ENCODE results near the gene WSB1. TPM values are rescaled to one million over a fixed set of nuclear protein-coding genes. Genes with fewer than 3 reads are reported as not detected.

WSB1 gene
- total RNA-seq, 1 experiment from 2014 or later, result 35.1 TPM

DNA sequence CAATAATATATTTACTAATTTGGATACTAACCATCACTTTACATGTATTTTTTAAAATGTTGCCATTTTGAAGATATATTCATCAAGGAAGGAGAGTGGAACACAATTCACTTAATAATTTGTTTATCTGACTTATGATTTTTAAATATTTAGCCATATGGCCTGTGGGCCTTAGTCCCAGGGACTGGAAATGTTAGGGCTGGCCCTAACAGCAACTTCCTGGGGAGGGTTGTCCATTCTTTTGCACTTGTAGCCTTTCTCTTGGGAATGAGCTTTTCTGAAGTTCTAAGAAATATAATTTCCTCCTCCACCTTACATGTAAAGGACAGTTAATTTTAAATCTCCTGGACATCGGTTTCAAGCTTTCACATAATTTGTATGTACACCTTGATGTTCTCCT, 27.7 kb upstream of the WSB1 start:
- H4K20me1 ChIP-seq (ENCODE audit: low read length), result no peaks in the 10 kb centered on the region
- ATAC-seq (no peak), DNase-seq (no peak)
- TF ChIP-seq EZH2phosphoT487 (IDR thresholded peaks at IDR 0.05; ENCODE audit: borderline replicate concordance, low read length) (no peak), EZH2 (IDR thresholded peaks at IDR 0.05; ENCODE audit: low read length, unreplicated experiment) (no peak)
- TF ChIP-seq, protein P1, sequence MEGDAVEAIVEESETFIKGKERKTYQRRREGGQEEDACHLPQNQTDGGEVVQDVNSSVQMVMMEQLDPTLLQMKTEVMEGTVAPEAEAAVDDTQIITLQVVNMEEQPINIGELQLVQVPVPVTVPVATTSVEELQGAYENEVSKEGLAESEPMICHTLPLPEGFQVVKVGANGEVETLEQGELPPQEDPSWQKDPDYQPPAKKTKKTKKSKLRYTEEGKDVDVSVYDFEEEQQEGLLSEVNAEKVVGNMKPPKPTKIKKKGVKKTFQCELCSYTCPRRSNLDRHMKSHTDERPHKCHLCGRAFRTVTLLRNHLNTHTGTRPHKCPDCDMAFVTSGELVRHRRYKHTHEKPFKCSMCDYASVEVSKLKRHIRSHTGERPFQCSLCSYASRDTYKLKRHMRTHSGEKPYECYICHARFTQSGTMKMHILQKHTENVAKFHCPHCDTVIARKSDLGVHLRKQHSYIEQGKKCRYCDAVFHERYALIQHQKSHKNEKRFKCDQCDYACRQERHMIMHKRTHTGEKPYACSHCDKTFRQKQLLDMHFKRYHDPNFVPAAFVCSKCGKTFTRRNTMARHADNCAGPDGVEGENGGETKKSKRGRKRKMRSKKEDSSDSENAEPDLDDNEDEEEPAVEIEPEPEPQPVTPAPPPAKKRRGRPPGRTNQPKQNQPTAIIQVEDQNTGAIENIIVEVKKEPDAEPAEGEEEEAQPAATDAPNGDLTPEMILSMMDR (conservative IDR thresholded peaks at IDR 0.05; ENCODE audit: low read depth, low read length), result no peak
- no TSS peak for BruUV-seq (replicated peaks)
- no peaks in the 10 kb centered on the region for H3K79me2 ChIP-seq (ENCODE audit: low read length)
- H3K27me3 ChIP-seq (ENCODE audit: low read length), result no peaks in the 10 kb centered on the region
- no peaks in the 10 kb centered on the region for H3K9me2 ChIP-seq (replicated peaks; ENCODE audit: low read length)
- H3K4me3 ChIP-seq (ENCODE audit: low read length), result no peak overlapping the region
- no peaks in the 10 kb centered on the region for H3K9me3 ChIP-seq (ENCODE audit: low read length)
- H3K9ac ChIP-seq (ENCODE audit: low read length), result no peak overlapping the region
- no peaks in the 10 kb centered on the region for H3K36me3 ChIP-seq (ENCODE audit: low read depth, low read length)
- no peaks in the 10 kb centered on the region for H3K4me1 ChIP-seq (ENCODE audit: insufficient read depth, low read length)
- no peak overlapping the region for H3K27ac ChIP-seq (ENCODE audit: low read length)
- H3K4me2 ChIP-seq (ENCODE audit: low read length), result no peak overlapping the region
- ChIA-PET CTCF (no interaction called here), POLR2A (ENCODE audit: unreplicated experiment) (no interaction called here)
- H2AFZ ChIP-seq (ENCODE audit: low read length), result no peak overlapping the region
- H3F3A ChIP-seq (ENCODE audit: low read length, unreplicated experiment), result no peaks in the 10 kb centered on the region
- intact Hi-C loops (cut with micrococcal nuclease), result no loop called here

DNA sequence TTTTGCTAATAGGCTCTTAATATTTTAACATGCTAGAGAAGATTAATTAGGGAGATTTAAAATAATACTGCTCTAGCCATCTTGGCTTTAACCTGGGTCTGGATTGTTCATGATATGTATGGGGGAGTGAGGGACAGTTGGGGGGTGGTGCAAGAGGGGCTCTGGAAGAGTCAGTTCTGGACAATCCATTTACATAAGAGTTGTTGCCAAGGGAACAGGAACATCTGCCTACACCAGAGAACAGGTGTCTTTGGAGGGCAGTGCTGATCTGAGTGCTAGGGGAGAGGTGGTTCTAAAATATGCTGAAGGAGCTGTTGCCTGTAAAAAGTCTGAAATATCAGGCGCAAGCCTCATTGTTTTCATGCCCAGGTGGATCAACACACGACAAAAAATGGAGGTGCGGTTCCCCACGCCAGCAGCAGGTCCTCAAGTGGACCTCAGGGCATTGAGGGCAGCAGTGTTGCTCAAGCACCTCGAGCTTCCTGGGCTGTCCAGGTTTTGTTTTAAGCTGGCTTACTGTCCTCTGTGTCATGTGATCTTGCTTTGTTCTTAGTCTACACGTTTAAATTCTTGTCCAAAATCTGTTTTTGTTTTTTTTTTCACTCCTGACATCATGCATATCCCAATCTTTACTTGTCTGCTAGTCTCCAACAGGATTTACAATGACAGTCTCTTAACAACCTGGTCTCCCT, 25.4 kb upstream of the WSB1 start:
- intact Hi-C loops (cut with micrococcal nuclease), result no loop called here
- no peaks in the 10 kb centered on the region for H3K27me3 ChIP-seq (ENCODE audit: low read length)
- H3K4me3 ChIP-seq (ENCODE audit: low read length), result no peak overlapping the region
- no peak for DNase-seq
- no peaks in the 10 kb centered on the region for H4K20me1 ChIP-seq (ENCODE audit: low read length)
- ATAC-seq, result no peak
- no peaks in the 10 kb centered on the region for H3F3A ChIP-seq (ENCODE audit: low read length, unreplicated experiment)
- H3K27ac ChIP-seq (ENCODE audit: low read length), result no peak overlapping the region
- H3K4me1 ChIP-seq (ENCODE audit: insufficient read depth, low read length), result no peaks in the 10 kb centered on the region
- no peak overlapping the region for H2AFZ ChIP-seq (ENCODE audit: low read length)
- ChIA-PET POLR2A (ENCODE audit: unreplicated experiment) (no interaction called here), CTCF (no interaction called here)
- no peaks in the 10 kb centered on the region for H3K36me3 ChIP-seq (ENCODE audit: low read depth, low read length)
- H3K9me2 ChIP-seq (replicated peaks; ENCODE audit: low read length), result no peaks in the 10 kb centered on the region
- TF ChIP-seq, protein P1 (conservative IDR thresholded peaks at IDR 0.05; ENCODE audit: low read depth, low read length), result no peak
- no peak for TF ChIP-seq EZH2phosphoT487 (IDR thresholded peaks at IDR 0.05; ENCODE audit: borderline replicate concordance, low read length)
- TF ChIP-seq EZH2 (IDR thresholded peaks at IDR 0.05; ENCODE audit: low read length, unreplicated experiment), result no peak
- BruUV-seq (replicated peaks), result no TSS peak
- no peaks in the 10 kb centered on the region for H3K9me3 ChIP-seq (ENCODE audit: low read length)
- no peak overlapping the region for H3K9ac ChIP-seq (ENCODE audit: low read length)
- no peak overlapping the region for H3K4me2 ChIP-seq (ENCODE audit: low read length)
- H3K79me2 ChIP-seq (ENCODE audit: low read length), result no peaks in the 10 kb centered on the region

DNA sequence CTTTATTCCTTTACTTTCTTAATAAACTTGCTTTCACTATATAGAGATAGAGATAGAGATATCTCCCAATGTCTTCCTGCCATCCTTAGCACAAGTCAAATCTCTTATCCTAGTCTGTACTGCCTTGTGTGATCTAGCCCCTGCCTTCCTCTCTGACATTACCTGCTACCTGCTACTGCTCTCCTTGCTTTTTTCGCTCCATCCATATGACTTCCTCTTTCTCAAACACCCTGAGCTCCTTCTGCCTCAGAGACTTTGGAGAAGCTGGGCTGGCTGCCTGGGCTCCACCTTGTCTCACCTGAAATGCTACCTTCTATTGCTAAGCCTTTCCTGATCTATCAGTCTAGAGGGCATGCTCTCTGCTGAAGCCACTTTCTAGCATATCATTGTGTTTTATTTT, 24.7 kb upstream of the WSB1 start:
- H3K9ac ChIP-seq (ENCODE audit: low read length), result no peak overlapping the region
- H3K27ac ChIP-seq (ENCODE audit: low read length), result no peak overlapping the region
- no peak for DNase-seq
- H3K4me2 ChIP-seq (ENCODE audit: low read length), result no peak overlapping the region
- H3K4me3 ChIP-seq (ENCODE audit: low read length), result no peak overlapping the region
- POLR2A ChIA-PET (ENCODE audit: unreplicated experiment), result no interaction called here
- H3K9me2 ChIP-seq (replicated peaks; ENCODE audit: low read length), result no peaks in the 10 kb centered on the region
- H3K79me2 ChIP-seq (ENCODE audit: low read length), result no peaks in the 10 kb centered on the region
- no TSS peak for BruUV-seq (replicated peaks)
- ATAC-seq, result no peak
- H3K4me1 ChIP-seq (ENCODE audit: insufficient read depth, low read length), result no peaks in the 10 kb centered on the region
- TF ChIP-seq EZH2phosphoT487 (IDR thresholded peaks at IDR 0.05; ENCODE audit: borderline replicate concordance, low read length) (no peak), EZH2 (IDR thresholded peaks at IDR 0.05; ENCODE audit: low read length, unreplicated experiment) (no peak)
- TF ChIP-seq, protein P1 (conservative IDR thresholded peaks at IDR 0.05; ENCODE audit: low read depth, low read length), result no peak
- no peaks in the 10 kb centered on the region for H3K9me3 ChIP-seq (ENCODE audit: low read length)
- H3K36me3 ChIP-seq (ENCODE audit: low read depth, low read length), result no peaks in the 10 kb centered on the region
- intact Hi-C loops (cut with micrococcal nuclease), result no loop called here
- H3K27me3 ChIP-seq (ENCODE audit: low read length), result no peaks in the 10 kb centered on the region
- H2AFZ ChIP-seq (ENCODE audit: low read length), result no peak overlapping the region
- no peaks in the 10 kb centered on the region for H3F3A ChIP-seq (ENCODE audit: low read length, unreplicated experiment)
- H4K20me1 ChIP-seq (ENCODE audit: low read length), result no peaks in the 10 kb centered on the region
- CTCF ChIA-PET, result no interaction called here
